ENCODE data around the gene SPSB2. TPM values are rescaled to one million over a fixed set of nuclear protein-coding genes. Genes with fewer than 3 reads are reported as not detected.

SPSB2 gene
- total RNA-seq, 1 experiment from 2014 or later = 8.3 TPM

DNA sequence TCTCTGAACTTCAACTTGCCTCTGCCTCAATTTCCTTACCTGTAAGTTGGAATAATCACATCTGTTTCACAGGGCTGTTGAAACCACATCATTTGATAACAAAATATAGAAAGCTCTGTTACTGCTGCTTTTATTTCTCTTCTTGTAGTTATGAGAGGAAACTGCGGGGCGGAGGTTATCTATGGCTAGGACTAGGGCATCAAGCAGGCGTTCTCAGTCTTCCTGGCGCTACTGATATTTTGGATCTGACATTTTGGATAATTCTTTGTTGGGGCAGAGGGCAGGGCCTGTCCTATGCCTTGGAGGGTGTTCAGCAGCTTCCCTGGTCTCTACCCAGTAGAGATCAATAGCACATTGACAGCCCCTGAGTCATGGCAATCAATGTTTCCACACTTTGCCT, 41.0 kb downstream of the SPSB2 start:
- DNase-seq (ENCODE audit: low read depth) = no peak

DNA sequence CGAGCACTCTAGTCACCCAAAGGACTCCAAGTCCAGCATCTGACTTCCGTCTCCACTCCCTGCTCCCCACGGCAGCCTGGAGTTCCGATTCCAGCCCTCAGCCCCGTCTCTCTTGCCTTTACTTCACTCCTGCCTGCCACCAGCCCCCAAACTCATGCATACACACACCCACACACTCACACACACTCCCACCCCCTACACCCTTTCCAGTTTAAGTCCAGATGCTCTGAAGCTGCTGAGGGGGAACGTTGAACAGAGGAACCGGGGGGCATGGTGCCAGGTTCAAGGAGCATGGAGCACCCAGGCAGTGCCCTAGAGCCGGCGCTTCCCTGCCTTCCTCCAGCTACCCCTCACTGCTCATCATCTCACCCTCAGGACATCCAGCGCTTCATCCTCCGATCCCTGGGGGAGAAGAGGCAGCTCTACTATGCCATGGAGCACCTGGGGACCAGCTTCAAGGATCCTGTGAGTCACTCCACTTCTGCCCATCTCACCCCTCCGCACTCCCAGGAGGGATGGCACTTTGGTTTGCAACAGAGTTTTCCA, 41.6 kb downstream of the SPSB2 start:
- no peak for DNase-seq (ENCODE audit: low read depth)

DNA sequence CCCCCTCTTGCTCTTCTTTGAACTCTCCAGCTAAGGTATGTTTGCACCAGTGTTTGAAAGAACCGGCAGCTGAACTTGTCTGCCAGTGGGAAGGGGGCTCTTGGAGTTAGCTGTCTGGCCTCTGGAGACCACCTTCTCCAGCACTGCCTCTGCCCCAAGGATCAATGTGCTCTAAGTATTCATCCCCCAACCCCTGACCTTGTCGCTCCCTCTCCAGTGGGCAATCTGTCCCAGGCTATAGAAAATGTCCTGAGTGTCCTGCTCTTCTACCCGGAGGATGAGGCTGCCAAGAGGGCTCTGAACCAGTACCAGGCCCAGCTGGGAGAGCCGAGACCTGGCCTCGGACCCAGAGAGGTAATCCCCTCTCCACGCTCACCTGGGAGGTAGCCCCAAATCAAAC, 42.1 kb downstream of the SPSB2 start:
- DNase-seq (ENCODE audit: low read depth) = no peak

DNA sequence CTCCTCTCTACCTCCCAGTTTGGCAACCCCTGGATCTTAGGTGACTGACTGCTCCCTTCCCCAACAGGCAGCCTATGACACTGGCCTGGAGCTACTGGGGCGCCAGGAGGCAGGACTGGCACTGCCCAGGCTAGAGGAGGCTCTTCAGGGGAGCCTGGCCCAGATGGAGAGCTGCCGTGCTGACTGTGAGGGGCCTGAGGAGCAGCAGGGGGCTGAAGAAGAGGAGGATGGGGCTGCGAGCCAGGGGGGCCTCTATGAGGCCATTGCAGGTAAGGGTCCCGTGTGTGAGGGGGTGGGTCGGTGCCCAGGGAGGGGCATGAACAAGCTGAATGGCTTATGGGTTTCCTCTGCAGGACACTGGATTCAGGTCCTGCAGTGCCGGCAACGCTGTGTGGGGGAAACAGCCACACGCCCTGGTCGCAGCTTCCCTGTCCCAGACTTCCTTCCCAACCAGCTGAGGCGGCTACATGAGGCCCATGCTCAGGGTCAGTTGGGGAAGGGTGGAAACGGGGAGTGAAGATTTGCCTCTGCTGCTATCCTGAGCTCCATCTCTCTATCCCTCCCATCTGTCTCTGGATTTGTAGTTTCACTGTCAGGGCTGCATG, 42.7 kb downstream of the SPSB2 start:
- DNase-seq (ENCODE audit: low read depth) = no peak

DNA sequence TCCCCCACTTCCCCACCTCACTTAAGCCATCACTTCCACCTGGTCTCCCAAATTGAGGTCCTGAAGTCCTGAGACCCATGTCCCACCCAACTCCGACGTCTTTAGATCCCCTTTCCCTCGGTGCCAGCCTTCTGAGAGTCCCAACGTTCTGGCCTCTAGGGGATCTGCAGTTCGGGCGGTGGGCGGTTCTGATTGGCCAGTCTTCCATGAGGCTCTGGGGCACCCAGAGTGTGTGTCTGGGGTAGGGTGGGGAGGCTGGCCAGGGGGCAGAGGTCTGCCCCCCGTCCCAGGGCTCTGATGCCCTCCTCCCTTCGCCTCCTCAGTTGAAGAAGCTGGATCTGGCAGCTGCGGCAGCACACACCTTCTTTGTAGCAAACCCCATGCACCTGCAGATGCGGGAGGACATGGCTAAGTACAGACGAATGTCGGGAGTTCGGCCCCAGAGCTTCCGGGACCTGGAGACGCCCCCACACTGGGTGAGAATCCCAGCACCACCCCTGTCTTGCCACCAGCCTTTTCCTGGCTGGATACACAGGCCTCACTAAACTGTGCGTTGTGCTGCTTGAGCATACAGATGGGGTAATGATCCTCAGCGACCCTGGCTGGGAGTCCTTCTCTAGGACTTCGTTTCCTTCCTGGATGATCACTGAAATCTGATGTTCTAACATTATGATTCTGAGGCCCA, 43.4 kb downstream of the SPSB2 start:
- peak; percentile 58 for DNase-seq (ENCODE audit: low read depth)

DNA sequence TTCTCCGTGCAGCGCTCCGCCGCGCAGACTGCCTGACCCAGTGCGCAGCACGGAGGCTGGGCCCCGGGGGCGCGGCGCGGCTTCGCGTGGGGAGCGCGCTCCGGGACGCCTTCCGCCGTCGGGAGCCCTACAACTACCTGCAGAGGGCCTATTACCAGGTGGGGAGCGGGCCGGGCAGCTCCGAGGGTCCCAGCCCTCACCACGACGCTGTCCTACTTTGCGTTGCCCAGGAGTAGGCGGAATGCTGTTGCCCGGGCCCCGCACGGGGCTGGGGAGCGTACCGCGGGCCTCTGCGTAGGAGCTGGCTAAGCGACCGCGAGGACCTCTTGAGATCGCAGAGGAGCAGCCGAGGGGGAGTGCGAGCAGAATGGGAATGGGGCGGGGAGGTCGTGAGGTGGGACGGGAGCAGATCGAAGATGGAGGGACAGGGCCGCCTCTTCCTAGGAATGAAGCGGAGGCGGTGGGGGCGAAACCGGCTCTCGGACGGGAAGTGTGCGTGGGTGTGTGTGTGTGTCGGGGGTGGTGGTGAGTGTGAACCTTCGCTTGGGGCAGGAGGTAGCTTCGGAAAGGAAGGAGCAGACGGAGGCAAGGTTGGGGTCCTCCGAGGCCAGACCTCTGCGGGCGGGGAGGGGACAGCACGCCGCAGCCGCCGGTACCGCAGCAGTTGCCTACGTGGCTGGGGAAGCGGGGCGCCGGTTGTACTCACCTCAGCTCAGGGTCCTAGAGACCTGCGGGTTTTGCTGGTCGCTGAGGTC, 44.1 kb downstream of the SPSB2 start:
- peak; percentile 67 for DNase-seq (ENCODE audit: low read depth)

DNA sequence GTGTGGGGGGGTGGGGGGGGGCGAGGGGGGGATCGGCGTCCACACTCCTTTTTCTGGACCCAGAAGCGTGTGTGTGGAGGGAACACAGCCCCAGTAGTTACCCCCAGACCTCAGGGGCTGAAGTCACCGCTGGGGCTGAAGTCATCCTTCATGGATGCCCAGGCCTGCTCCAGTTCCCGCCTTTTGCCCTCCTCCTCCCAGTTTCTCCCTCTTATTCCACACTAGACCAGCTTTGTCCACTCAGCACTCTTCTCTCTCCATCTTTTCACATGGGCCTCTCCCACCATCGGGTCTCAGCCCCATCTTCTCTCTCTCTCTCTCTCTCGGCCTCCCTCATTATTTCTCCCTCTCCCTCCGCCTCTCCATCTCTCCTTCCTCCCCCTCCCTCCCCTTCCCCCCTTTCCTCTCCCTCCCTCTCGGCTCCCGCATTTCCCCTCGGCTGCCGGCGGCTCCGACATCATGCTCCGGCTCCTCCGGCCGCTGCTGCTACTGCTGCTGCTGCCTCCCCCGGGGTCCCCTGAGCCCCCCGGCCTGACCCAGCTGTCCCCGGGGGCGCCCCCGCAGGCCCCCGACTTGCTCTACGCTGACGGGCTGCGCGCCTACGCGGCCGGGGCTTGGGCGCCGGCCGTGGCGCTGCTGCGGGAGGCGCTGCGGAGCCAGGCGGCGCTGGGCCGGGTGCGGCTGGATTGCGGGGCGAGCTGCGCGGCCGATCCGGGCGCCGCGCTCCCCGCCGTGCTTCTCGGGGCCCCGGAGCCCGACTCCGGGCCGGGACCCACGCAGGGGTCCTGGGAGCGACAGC, 44.9 kb downstream of the SPSB2 start, which contains the start of gene P3H3:
Gene P3H3, plus strand, starts transcription at position 426 of the 799 bp plus-strand sequence. Its CDS starts 34 bp downstream, at position 460.
- DNase-seq (ENCODE audit: low read depth) = peak; percentile 79

DNA sequence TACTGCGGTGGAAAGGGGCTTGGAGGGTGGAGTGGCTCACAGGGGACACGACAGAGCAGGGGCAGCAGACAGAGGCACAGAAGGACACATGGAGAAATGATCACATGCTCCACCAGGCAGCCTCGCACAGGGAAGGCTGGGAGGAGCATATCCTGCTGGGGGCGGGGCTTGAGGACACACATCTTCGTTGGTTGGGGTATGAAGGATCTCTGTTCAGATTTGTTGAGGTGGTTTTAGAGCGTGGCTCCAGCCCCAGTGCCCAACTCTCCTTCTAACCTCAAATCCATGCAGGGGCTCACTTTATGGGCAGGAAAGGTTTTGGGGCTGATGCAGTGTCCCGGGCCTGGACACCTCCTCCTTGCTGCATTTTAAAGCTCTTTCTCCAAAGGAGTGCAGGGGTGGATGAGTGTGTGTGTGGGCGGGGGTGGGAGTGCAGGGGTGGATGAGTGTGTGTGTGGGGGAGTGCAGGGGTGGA, 45.6 kb downstream of the SPSB2 start:
- peak; percentile 92 for DNase-seq (ENCODE audit: low read depth)

DNA sequence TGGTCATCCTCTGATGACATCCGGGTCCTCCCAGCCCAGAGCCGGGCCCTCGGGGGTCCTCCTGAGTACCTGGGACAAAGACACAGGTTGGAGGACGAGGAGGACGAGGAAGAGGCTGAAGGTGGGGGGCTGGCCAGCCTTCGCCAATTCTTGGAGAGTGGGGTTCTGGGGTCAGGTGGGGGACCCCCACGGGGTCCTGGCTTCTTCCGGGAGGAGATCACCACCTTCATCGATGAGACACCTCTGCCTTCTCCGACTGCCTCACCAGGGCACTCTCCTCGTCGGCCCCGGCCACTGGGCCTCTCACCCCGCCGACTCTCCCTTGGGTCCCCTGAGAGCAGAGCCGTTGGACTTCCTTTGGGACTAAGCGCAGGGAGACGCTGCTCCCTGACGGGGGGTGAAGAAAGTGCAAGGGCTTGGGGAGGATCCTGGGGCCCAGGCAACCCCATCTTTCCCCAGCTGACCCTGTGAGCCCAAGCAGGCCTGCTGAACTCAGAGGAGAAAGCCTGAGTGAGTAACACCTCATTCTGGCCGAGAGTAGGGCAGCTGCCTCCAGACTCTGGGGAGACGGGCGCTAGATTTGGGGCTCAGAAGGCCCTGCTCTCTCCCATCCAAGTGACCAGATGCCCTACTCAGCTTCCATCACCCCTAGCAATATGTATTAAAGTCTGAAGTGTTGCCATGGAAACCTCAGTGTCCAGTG, 46.2 kb downstream of the SPSB2 start:
- no peak for DNase-seq (ENCODE audit: low read depth)

DNA sequence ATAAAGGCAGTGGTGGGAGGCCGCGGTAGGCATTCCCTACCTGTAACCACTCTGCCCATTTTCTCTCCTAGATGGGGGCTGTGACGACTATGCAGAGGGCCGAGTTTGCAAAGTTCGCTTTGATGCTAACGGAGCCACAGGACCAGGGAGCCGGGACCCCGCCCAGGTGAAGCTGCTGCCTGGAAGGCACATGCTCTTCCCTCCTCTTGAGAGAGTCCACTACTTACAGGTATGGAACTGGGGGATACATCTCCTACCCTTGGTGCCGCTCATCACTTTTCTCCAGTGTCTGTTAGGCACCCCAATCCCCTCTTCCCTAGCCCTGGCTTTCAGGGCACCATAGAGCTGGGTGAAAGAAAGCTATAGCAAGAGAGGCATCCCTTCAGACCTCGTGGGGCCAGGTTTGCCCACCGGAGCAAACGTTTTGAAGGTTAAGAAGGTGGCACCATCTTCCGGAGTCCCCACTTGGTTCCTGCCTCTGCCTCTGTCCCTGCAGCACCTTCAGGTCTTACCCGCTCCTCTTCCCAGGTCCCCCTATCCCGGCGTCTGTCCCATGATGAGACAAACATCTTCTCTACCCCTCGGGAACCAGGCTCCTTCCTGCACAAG, 46.9 kb downstream of the SPSB2 start:
- no peak for DNase-seq (ENCODE audit: low read depth)

DNA sequence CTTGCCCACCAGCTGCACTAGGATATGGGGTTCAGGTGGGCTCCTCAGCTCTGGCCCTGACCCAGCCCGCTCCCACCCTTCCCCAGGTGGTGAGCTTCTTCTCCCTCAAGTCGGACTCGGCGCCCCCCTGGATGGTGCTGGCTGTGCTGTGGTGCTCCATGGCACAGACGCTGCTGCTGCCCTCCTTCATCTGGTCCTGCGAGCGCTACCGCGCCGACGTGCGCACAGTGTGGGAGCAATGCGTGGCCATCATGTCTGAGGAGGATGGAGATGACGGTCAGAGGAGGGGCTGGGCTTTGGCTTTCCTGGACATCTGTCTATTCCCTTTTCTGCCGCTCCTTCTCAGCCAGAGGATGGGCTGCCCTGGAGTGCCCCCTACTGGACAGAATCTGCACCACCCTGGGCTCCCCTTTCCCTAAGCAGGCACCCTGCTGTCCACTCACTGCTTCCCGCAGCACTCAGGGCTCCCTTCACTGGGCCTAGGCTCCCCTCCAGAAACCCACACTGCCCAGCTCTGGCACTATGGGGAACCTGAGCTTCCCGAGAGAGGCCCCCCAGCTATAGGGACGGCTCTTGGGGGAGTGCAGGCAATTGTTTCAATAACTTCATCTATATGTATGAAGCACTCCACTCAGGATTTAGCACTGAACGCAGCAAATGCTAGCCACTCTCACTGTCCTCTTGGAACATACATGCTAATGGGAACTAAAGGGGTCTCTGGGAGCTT, 47.5 kb downstream of the SPSB2 start:
- peak; percentile 86 for DNase-seq (ENCODE audit: low read depth)

DNA sequence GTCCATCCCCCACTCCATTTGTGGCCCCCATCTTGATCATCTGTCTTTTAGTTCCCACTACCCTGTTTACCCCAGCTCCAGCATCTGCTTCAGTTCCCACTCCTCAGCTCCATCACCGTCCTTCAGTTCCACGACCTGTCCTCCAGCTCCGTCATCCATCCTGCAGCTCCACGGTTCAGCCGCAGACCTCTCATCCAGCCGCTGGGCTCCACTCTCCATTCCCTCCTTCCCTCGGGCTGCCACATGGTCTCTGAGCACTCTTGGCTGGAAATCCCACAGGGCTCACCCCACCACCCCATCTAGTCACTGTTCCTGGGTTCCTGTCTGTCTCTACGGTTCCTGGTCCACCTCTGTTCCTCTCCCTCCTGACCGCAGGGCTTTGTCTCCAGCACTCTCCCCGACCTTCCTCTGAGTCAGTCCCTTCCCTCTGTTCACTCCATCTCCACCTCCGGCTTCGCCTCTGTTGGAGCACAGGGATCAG, 48.2 kb downstream of the SPSB2 start:
- DNase-seq (ENCODE audit: low read depth) = peak; percentile 44

DNA sequence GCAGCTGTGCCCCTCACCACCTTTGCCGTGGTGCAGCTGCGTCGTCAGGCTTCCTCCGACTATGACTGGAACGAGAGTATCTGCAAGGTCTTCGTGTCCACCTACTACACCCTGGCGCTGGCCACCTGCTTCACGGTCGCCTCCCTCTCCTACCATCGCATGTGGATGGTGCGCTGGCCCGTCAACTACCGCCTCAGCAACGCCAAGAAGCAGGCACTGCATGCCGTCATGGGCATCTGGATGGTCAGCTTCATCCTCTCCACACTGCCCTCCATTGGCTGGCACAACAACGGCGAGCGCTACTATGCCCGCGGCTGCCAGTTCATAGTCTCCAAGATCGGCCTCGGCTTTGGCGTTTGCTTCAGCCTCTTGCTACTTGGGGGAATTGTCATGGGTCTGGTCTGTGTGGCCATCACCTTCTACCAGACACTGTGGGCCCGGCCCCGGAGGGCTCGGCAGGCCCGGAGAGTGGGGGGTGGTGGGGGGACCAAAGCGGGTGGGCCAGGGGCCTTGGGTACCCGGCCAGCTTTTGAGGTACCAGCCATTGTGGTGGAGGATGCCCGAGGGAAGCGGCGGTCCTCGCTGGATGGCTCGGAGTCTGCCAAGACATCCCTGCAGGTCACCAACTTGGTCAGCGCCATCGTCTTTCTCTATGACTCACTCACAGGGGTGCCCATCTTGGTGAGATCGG, 48.9 kb downstream of the SPSB2 start:
- peak; percentile 7 for DNase-seq (ENCODE audit: low read depth)

DNA sequence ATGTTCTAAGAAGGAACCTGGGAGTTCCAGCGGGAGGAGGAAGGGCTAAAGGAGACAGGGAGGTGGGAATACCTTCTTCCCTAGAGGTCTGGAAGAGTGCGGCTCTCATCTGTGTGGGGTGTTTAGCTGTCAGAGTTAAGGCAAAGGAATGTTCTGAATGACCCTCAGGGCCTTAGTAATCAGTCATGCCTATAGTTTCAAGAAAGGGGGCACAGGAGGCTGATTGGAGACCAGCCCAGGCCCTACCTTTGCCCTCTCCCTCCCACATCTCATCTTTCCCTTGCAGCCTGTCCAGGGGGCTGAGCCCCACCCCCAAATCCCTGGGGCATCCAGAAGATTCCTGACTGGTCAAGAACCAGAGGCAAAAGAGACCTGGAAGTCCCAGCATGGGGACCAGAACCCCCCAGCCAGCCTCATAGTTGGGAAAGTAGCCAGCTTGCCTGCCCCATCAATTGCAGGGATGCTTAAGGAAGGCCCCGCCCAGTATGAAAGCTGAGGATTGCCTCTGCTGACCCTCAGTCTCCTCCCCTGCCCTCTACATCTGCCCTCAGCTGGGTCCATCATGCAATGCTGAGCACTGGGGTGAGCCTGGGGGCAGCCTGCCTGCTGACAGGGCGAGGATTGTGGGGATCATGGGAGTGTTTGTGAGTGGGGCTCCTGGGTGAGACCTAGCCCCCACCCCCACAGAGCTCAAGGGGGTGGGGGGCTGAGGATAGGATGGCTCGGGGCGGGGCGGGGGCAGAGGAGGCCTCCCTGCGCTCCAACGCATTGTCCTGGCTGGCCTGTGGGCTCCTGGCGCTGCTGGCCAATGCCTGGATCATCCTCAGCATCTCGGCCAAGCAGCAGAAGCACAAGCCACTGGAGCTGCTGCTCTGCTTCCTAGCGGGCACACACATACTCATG, 49.7 kb downstream of the SPSB2 start:
- DNase-seq (ENCODE audit: low read depth) = peak; percentile 3

DNA sequence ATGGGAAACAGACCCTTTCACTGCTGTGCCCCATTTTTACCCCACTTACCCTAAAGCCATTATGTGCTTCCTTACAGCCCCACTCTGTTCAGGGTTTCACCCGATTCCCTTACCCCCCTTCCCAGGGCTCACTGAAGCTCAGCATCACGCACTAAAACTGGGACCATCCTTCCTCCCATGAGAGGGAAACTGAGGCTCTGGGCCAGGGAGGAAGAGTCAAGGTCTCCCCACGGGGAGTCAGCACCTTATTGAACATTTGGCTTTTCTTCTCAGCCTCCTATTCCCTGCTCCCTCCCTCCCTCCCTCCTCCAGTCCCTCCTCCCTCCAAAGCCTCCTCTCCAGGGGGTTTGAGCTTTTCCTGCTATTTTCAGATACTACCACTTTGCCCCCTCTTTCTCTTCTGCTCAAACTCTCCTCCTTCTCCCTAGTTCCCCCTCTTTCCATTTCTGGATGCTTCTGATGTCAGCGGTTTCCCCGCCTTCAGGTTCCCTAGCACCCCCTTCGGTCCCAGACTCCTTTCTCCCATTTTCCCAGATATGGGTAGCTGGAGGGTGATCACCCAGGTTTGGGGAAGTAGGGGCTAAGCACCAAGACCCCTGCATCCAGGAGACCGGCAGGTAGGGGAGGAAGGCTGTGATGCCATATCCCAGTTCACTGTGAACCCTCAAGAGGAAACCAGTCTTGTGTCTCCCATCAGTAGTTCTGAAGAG, 50.5 kb downstream of the SPSB2 start:
- DNase-seq (ENCODE audit: low read depth) = peak; percentile 1

DNA sequence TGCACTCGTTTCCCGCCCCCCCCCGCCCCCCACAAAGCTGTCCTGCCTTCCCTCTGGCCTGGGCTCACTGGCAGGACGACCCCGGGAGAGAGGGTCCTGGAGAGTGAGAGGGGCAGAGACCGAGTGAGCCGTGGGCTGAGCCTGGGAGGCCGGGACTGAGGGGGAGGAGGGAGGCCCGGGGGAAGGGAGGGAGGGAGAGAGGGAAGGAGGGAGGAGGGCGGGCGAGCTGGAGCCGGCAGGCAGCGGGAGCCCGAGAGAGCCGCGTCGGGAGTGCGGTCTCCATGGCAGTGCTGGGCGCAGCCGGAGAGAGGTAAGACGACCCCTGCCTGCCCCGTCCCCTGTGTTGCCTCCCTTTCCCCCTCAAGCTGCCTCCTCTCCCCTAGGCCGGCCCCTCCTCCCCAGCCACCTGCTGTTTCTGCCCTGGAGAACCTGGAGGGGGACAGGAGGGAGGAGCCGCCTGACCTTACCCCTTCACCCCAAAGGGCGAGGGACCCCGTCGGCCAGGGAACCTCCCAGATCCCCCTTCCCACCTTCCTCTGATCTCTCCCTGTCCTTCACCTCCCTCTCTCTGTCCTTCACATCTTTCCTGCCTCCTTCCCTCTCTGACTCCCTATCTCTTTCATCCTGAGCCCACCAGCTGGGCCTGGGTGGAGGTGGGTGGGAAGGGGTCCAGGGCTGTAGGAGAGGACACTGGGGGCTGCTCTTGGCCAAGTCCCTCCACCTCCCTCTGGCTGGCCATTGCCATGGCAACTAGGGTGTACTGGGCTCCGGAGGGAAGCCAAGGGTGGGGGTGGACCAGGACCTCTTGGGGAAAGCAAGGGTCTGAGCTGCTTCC, 51.3 kb downstream of the SPSB2 start, which contains the start of gene GPR162:
Gene GPR162, plus strand, starts transcription at position 231 of the 835 bp plus-strand sequence. CDS start 2,078 bp downstream, outside the sequence.
- DNase-seq (ENCODE audit: low read depth) = peak; percentile 58

All from Daoy (cell line).